GM12878 (cell line): ENCODE data around the gene TERB2.
"Not testable (repeated sequence)": the region's sequence is repeated elsewhere in the genome, so short reads cannot be mapped to it uniquely, and the experiment has no call there.

Experiments
- CEBPB ChIP-seq, 2 experiments: fragments of 150-350 bp in 1 of 2; IDR thresholded peaks; 2 replicates each; pipeline ENCODE4 v1.6.1; 2012 to 2014; ENCODE audit warnings: low read depth in 2 of 2, low read length in 2 of 2, borderline replicate concordance in 1 of 2, inconsistent platforms in 1 of 2
- CTCF ChIP-seq, 3 experiments: IDR thresholded peaks in 2 of 3; conservative IDR thresholded peaks in 1 of 3; 2 replicates each; pipeline ENCODE4 v1.5.1; 2011; ENCODE audit warnings: low read depth in 3 of 3, low read length in 3 of 3, mild to moderate bottlenecking in 3 of 3, control low read depth in 2 of 3, moderate library complexity in 2 of 3, inconsistent platforms in 1 of 3, mixed read lengths in 1 of 3; ENCODE audit not compliant: control insufficient read depth in 2 of 3, insufficient read depth in 1 of 3; ENCODE audit errors: extremely low read depth in 1 of 3
- EP300 ChIP-seq, 2 experiments: fragments of 150-350 bp in 1 of 2; IDR thresholded peaks; 2 replicates each; pipeline ENCODE4 v1.6.1; 2011 to 2012; ENCODE audit warnings: low read depth in 2 of 2, low read length in 2 of 2, borderline replicate concordance in 1 of 2, improper control_type of control experiment in 1 of 2, inconsistent platforms in 1 of 2; ENCODE audit not compliant: control insufficient read depth in 1 of 2
- ETV6 ChIP-seq, 2 experiments: fragments of 450-650 bp in 1 of 2; IDR thresholded peaks in 1 of 2; conservative IDR thresholded peaks in 1 of 2; 2 replicates each; pipeline ENCODE4 v1.6.1; 2014; ENCODE audit warnings: antibody characterized with exemption in 1 of 2, borderline replicate concordance in 1 of 2, low read depth in 1 of 2, mild to moderate bottlenecking in 1 of 2, moderate library complexity in 1 of 2
- NFYA ChIP-seq: IDR thresholded peaks from 2 replicates; pipeline ENCODE4 v1.6.1; 2011; ENCODE audit warnings: low read depth, mild to moderate bottlenecking, low read length, improper control_type of control experiment, borderline replicate concordance
- REST ChIP-seq: IDR thresholded peaks from 2 replicates; pipeline ENCODE4 v1.6.1; 2012; ENCODE audit warnings: mild to moderate bottlenecking, low read depth, low read length
- SMC3 ChIP-seq: IDR thresholded peaks from 2 replicates; pipeline ENCODE4 v1.6.1; 2011; ENCODE audit warnings: low read length, improper control_type of control experiment, borderline replicate concordance
- SP1 ChIP-seq: IDR thresholded peaks from one replicate; pipeline ENCODE4 v1.6.1; 2011; ENCODE audit warnings: low read depth, low read length

GRCh38 chr15:45001180-45001579, 44.7 kb downstream of the TERB2 start:
- TF ChIP-seq CTCF (IDR thresholded peaks at IDR 0.05 in 2 of 3, conservative IDR thresholded peaks at IDR 0.05 in 1 of 3; ENCODE audit: control insufficient read depth in 2 of 3, extremely low read depth in 1 of 3, insufficient read depth in 1 of 3, low read depth in 3 of 3, low read length in 3 of 3); CEBPB (IDR thresholded peaks at IDR 0.05; ENCODE audit: borderline replicate concordance in 1 of 2, low read depth in 2 of 2, low read length in 2 of 2); ETV6 (conservative IDR thresholded peaks at IDR 0.05 in 1 of 2, IDR thresholded peaks at IDR 0.05 in 1 of 2; ENCODE audit: borderline replicate concordance in 1 of 2, low read depth in 1 of 2); REST; SP1; NFYA; SMC3; EP300 (IDR thresholded peaks at IDR 0.05; ENCODE audit: borderline replicate concordance in 1 of 2, control insufficient read depth in 1 of 2, low read depth in 2 of 2, low read length in 2 of 2): not testable (repeated sequence)
